NCI-H1930 (cell line): ENCODE data around the gene MARCHF9.
"Not testable (repeated sequence)": the region's sequence is repeated elsewhere in the genome, so short reads cannot be mapped to it uniquely, and the experiment has no call there.

Experiments used
- DNase-seq, 2 experiments: peaks; one replicate each; lab custom pipeline; 2025; lab: John Stamatoyannopoulos, UW

MARCHF9 gene

GRCh38 chr12:57754411-57755193 lies at the start of gene MARCHF9:
MARCHF9 (plus strand) TSS chr12:57755103; CDS start chr12:57755529, 426 bp downstream.
- DNase-seq, result peak; percentile 65 to 76

- no peak for DNase-seq
Observed at GRCh38 chr12:57707250-57707649, 47.7 kb upstream of the MARCHF9 start.

GRCh38 chr12:57708296-57708695 lies 46.6 kb upstream of the MARCHF9 start:
- DNase-seq, result no peak

GRCh38 chr12:57712701-57713100 lies 42.2 kb upstream of the MARCHF9 start:
- no peak for DNase-seq

GRCh38 chr12:57713209-57713608 lies 41.7 kb upstream of the MARCHF9 start:
- DNase-seq, result no peak

GRCh38 chr12:57715036-57715748 lies 39.7 kb upstream of the MARCHF9 start:
- not testable (repeated sequence) for DNase-seq

GRCh38 chr12:57715786-57716185 lies 39.1 kb upstream of the MARCHF9 start:
- no peak for DNase-seq

GRCh38 chr12:57716305-57716704 lies 38.6 kb upstream of the MARCHF9 start:
- no peak for DNase-seq

GRCh38 chr12:57717131-57717530 lies 37.8 kb upstream of the MARCHF9 start:
- no peak for DNase-seq

- DNase-seq, result no peak
Observed at GRCh38 chr12:57717846-57718640, 36.9 kb upstream of the MARCHF9 start.

- no peak for DNase-seq
Observed at GRCh38 chr12:57718641-57719528, 36.0 kb upstream of the MARCHF9 start.

- DNase-seq, result no peak
Observed at GRCh38 chr12:57719777-57720605, 34.9 kb upstream of the MARCHF9 start.

GRCh38 chr12:57720606-57721595 lies 34.0 kb upstream of the MARCHF9 start:
- DNase-seq, result no peak

- not testable (repeated sequence) for DNase-seq
Observed at GRCh38 chr12:57721846-57722608, 32.9 kb upstream of the MARCHF9 start.

- no peak for DNase-seq
Observed at GRCh38 chr12:57722716-57723629, 31.9 kb upstream of the MARCHF9 start.

GRCh38 chr12:57723630-57723962 lies 31.3 kb upstream of the MARCHF9 start:
- no peak for DNase-seq
